Measurements from ENCODE around the gene ATP9A.

- no peak for TF ChIP-seq CTCF (IDR thresholded peaks at IDR 0.05; ENCODE audit: low read depth, low read length, missing input control)
- no peak for TF ChIP-seq REST (IDR thresholded peaks at IDR 0.05)
- no peak for TF ChIP-seq GABPA (IDR thresholded peaks at IDR 0.05 in 1 of 2, conservative IDR thresholded peaks at IDR 0.05 in 1 of 2)
- no peak for TF ChIP-seq HNF4A (conservative IDR thresholded peaks at IDR 0.05)
- TF ChIP-seq NR2F2 (IDR thresholded peaks at IDR 0.05), result no peak
- TF ChIP-seq MAX (IDR thresholded peaks at IDR 0.05), result no peak
- no peak for TF ChIP-seq SP1 (IDR thresholded peaks at IDR 0.05)
- TF ChIP-seq EGR1 (IDR thresholded peaks at IDR 0.05; ENCODE audit: low read depth in 2 of 2), result no peak
- no peak for TF ChIP-seq ATF3 (IDR thresholded peaks at IDR 0.05)
- TF ChIP-seq ZBTB33 (IDR thresholded peaks at IDR 0.05), result no peak
- no peak for TF ChIP-seq JUND (IDR thresholded peaks at IDR 0.05)
- no peak for TF ChIP-seq TAF1 (conservative IDR thresholded peaks at IDR 0.05)
Measured at GRCh38 chr20:51769976-51770615, 1.9 kb upstream of the ATP9A start.

Data from liver (tissue), 3 donors.